ENCODE data around the gene LIME1. TPM values are rescaled to one million over a fixed set of nuclear protein-coding genes. Genes with fewer than 3 reads are reported as not detected.

LIME1 gene
- total RNA-seq, 6 experiments from 2014 or later, result 37.0 to 118 (median 65.5) TPM

DNA sequence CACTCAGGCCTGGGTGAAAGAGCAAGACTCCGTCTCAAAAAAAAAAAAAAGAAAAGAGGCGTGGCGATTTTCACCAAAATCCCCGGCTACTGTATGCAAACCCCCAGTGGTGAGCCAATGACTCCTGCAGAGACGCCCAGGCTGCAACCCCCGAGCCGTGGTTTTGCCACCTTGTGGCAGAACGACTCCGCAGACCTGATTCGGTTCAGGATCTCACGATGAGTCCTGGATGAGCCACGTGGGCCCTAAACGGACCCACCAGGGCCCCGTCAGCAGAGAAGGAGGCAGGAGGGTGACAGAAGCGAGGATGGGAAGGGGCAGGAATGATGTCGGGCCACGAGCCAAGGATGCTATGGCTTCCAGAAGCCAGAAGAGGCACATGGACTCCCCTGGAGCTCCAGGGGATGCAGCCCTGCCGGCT lies 45.6 kb downstream of the LIME1 start:
- H3K4me3 ChIP-seq, result no peak overlapping the region
- H3K27me3 ChIP-seq, result no peaks in the 10 kb centered on the region
- no peak for DNase-seq
- TF ChIP-seq POLR2A (IDR thresholded peaks at IDR 0.05), result no peak
- TF ChIP-seq, protein P1, sequence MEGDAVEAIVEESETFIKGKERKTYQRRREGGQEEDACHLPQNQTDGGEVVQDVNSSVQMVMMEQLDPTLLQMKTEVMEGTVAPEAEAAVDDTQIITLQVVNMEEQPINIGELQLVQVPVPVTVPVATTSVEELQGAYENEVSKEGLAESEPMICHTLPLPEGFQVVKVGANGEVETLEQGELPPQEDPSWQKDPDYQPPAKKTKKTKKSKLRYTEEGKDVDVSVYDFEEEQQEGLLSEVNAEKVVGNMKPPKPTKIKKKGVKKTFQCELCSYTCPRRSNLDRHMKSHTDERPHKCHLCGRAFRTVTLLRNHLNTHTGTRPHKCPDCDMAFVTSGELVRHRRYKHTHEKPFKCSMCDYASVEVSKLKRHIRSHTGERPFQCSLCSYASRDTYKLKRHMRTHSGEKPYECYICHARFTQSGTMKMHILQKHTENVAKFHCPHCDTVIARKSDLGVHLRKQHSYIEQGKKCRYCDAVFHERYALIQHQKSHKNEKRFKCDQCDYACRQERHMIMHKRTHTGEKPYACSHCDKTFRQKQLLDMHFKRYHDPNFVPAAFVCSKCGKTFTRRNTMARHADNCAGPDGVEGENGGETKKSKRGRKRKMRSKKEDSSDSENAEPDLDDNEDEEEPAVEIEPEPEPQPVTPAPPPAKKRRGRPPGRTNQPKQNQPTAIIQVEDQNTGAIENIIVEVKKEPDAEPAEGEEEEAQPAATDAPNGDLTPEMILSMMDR (IDR thresholded peaks at IDR 0.05), result no peak
- ATAC-seq, result peak in 1 of 4 donors; percentile 27
- H3K27ac ChIP-seq, result no peak overlapping the region
- H3K4me1 ChIP-seq, result no peaks in the 10 kb centered on the region
- intact Hi-C loops (cut with DNase I), result no loop called here
- WGBS (ENCODE audit: insufficient coverage, low coverage, low lambda C conversion rate, missing lambda C conversion rate), result 54% methylated on average over 6 of the region's 18 CpGs
- no peaks in the 10 kb centered on the region for H3K9me3 ChIP-seq
- no peaks in the 10 kb centered on the region for H3K36me3 ChIP-seq

DNA sequence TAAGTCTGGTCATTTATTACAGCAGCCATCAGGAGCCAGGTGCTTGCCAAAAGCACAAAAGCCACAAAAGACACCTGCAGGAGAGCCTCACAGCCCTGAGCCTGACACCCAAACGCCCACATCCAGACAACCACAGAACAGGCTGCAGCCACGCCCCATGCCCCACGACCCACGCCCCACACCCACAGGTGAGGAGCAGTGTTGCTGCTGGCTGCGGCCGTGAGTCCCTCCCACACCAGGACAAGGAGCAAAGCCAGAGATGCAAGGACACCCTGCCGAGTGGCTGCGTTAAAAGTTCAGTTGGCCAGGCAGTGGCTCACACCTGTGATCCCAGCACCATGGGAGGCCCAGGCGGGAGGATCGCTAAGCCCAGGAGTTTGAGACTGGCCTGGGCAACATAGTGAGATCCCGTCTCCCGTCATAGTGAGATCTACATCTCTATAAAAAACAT lies 46.1 kb downstream of the LIME1 start:
- 80% methylated on average over 4 of the region's 12 CpGs for WGBS (ENCODE audit: insufficient coverage, low coverage, low lambda C conversion rate, missing lambda C conversion rate)
- ATAC-seq, result no peak

DNA sequence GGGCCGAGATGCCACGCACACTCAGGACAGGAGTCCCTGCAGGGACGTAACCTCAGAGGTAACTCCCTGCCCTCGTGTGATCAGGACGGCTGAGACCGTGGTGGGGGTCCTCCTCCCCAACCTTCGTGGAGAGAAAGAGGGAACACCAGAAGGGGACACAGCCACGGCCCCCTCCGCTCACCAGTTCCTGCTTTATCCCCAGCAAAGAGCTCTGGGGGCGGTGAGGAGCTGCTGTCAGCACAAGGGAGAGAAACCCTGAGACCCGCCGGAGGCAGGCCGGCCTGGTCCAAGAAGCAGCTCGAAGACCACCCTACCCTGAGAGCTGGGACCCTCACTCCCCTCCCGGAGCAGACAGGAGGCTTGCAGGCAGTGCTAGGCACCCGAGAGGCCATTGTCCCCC lies 47.5 kb downstream of the LIME1 start:
- intact Hi-C loops (cut with DNase I), result no loop called here
- ATAC-seq, result no peak
- no CpG with 5 or more reads among the region's 16 CpGs for WGBS (ENCODE audit: insufficient coverage, low coverage, low lambda C conversion rate, missing lambda C conversion rate)

More for the DNA sequence above, 46.1 kb downstream of the LIME1 start:
- no peaks in the 10 kb centered on the region for H3K27me3 ChIP-seq
- no peaks in the 10 kb centered on the region for H3K36me3 ChIP-seq
- no peak overlapping the region for H3K27ac ChIP-seq
- H3K4me1 ChIP-seq, result no peaks in the 10 kb centered on the region
- no peak for TF ChIP-seq POLR2A (IDR thresholded peaks at IDR 0.05)
- TF ChIP-seq, protein P1 (IDR thresholded peaks at IDR 0.05), result no peak
- intact Hi-C loops (cut with DNase I), result no loop called here
- H3K4me3 ChIP-seq, result no peak overlapping the region
- no peaks in the 10 kb centered on the region for H3K9me3 ChIP-seq
- DNase-seq, result no peak

DNA sequence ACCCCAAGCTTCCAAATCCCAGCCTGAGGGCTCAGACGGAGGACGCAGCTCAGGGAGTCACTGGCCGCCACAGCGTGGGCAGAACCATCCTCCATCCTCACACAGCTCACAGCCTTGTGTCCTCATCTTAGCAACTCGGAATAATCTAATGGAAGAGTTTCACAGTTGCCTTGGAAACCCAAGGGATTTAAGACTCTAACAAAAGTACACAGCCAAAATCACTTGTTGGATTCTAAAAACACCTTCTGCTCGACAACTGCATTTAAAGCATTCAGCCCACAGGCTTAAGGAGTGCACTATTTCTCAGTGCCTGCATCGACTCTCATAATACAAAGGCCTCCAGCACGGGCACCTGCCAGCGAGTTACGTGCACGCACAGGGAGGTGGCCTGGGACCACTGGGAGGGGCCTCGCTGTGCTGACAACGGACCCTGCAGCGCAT lies 49.2 kb downstream of the LIME1 start:
- DNase-seq (no peak), ATAC-seq (no peak)
- H3K27ac ChIP-seq, result no peak overlapping the region
- H3K27me3 ChIP-seq, result no peaks in the 10 kb centered on the region
- TF ChIP-seq, protein P1 (IDR thresholded peaks at IDR 0.05), result no peak
- TF ChIP-seq POLR2A (IDR thresholded peaks at IDR 0.05), result no peak
- no peaks in the 10 kb centered on the region for H3K9me3 ChIP-seq
- H3K4me1 ChIP-seq, result peaks cover 0 to 5% (median 0%) of the 10 kb centered on the region in 4 donors
- no peak overlapping the region for H3K4me3 ChIP-seq
- no peaks in the 10 kb centered on the region for H3K36me3 ChIP-seq
- WGBS (ENCODE audit: insufficient coverage, low coverage, low lambda C conversion rate, missing lambda C conversion rate), result 44% methylated on average over 10 of the region's 14 CpGs
- intact Hi-C loops (cut with DNase I), result no loop called here

More for the DNA sequence above, 47.5 kb downstream of the LIME1 start:
- H3K27me3 ChIP-seq, result no peaks in the 10 kb centered on the region
- no peak overlapping the region for H3K4me3 ChIP-seq
- H3K36me3 ChIP-seq, result no peaks in the 10 kb centered on the region
- H3K27ac ChIP-seq, result no peak overlapping the region
- DNase-seq, result no peak
- H3K4me1 ChIP-seq, result no peaks in the 10 kb centered on the region
- TF ChIP-seq, protein P1 (IDR thresholded peaks at IDR 0.05), result no peak
- TF ChIP-seq POLR2A (IDR thresholded peaks at IDR 0.05), result no peak
- no peaks in the 10 kb centered on the region for H3K9me3 ChIP-seq

DNA sequence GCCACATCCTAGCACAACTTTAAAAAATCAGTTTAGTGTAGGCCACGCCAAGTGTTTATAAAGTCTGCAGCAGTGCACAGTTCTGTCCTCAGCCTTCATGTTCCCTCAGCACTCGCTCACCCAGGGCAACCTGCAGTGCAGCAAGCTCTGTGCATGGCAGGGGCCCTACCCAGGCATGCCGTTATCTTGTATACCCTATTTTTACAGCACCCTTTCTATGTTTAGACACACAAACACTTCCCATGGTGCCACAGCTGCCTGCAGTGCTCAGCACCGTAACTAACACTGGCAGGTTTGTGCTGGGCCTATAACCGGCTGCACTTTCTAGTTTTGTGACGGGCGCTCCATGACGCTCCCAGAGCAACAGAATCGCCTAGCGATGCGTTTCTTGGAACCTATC lies 50.8 kb downstream of the LIME1 start:
- H3K27me3 ChIP-seq, result no peaks in the 10 kb centered on the region
- TF ChIP-seq, protein P1 (IDR thresholded peaks at IDR 0.05), result no peak
- no peak for TF ChIP-seq POLR2A (IDR thresholded peaks at IDR 0.05)
- intact Hi-C loops (cut with DNase I), result no loop called here
- no peak overlapping the region for H3K27ac ChIP-seq
- H3K36me3 ChIP-seq, result no peaks in the 10 kb centered on the region
- peaks cover 0 to 5% (median 0%) of the 10 kb centered on the region in 4 donors for H3K4me1 ChIP-seq
- H3K9me3 ChIP-seq, result no peaks in the 10 kb centered on the region
- no peak overlapping the region for H3K4me3 ChIP-seq
- DNase-seq (no peak), ATAC-seq (no peak)
- WGBS (ENCODE audit: insufficient coverage, low coverage, low lambda C conversion rate, missing lambda C conversion rate), result 81% methylated on average over 10 of the region's 11 CpGs
